Measurements from ENCODE around the gene ST3GAL3.
"Not testable (repeated sequence)": the region's sequence is repeated elsewhere in the genome, so short reads cannot be mapped to it uniquely, and the experiment has no call there.

Gene ST3GAL3

GRCh38 chr1:43704838-43705237, 2.5 kb upstream of the ST3GAL3 start:
- no peak for FAIRE-seq

- no peak for FAIRE-seq
Measured at GRCh38 chr1:43705334-43705733, 2.0 kb upstream of the ST3GAL3 start.

GRCh38 chr1:43705982-43706597, 1.2 kb upstream of the ST3GAL3 start:
- FAIRE-seq: no peak

GRCh38 chr1:43706598-43707189, 642 bp upstream of the ST3GAL3 start:
- FAIRE-seq: no peak

- FAIRE-seq: no peak
Measured at GRCh38 chr1:43708002-43708410, 670 bp downstream of the ST3GAL3 start.

GRCh38 chr1:43711049-43711448, 3.7 kb downstream of the ST3GAL3 start:
- FAIRE-seq: no peak

GRCh38 chr1:43711524-43712386, 4.4 kb downstream of the ST3GAL3 start:
- FAIRE-seq: no peak

- FAIRE-seq: no peak
Measured at GRCh38 chr1:43716559-43717281, 9.4 kb downstream of the ST3GAL3 start.

GRCh38 chr1:43719063-43719462, 11.7 kb downstream of the ST3GAL3 start:
- FAIRE-seq: no peak

- FAIRE-seq: not testable (repeated sequence)
Measured at GRCh38 chr1:43719670-43720419, 12.5 kb downstream of the ST3GAL3 start.

- FAIRE-seq: no peak
Measured at GRCh38 chr1:43722810-43723209, 15.5 kb downstream of the ST3GAL3 start.

- no peak for FAIRE-seq
Measured at GRCh38 chr1:43729816-43730463, 22.6 kb downstream of the ST3GAL3 start.

- no peak for FAIRE-seq
Measured at GRCh38 chr1:43731867-43732531, 24.7 kb downstream of the ST3GAL3 start.

- FAIRE-seq: no peak
Measured at GRCh38 chr1:43736819-43737218, 29.5 kb downstream of the ST3GAL3 start.

- no peak for FAIRE-seq
Measured at GRCh38 chr1:43742026-43742425, 34.7 kb downstream of the ST3GAL3 start.

- no peak for FAIRE-seq
Measured at GRCh38 chr1:43743206-43743605, 35.9 kb downstream of the ST3GAL3 start.

GRCh38 chr1:43747736-43748135, 40.4 kb downstream of the ST3GAL3 start:
- no peak for FAIRE-seq

- no peak for FAIRE-seq
Measured at GRCh38 chr1:43750083-43750482, 42.7 kb downstream of the ST3GAL3 start.

GRCh38 chr1:43753422-43753821, 46.1 kb downstream of the ST3GAL3 start:
- no peak for FAIRE-seq

- FAIRE-seq: no peak
Measured at GRCh38 chr1:43754892-43755291, 47.6 kb downstream of the ST3GAL3 start.

- FAIRE-seq: no peak
Measured at GRCh38 chr1:43757343-43758053, 50.2 kb downstream of the ST3GAL3 start.
